ENCODE results near the gene TNFSF4. TPM values are rescaled to one million over a fixed set of nuclear protein-coding genes. Genes with fewer than 3 reads are reported as not detected.

The TNFSF4 gene
- total RNA-seq, 2 donors from 2014 or later, result 1.0 to 1.4 TPM

- H3K4me3 ChIP-seq, result no peak overlapping the region
- peaks cover 3 to 43% of the 10 kb centered on the region in 2 donors for H3K4me1 ChIP-seq
- no peak overlapping the region for H3K27ac ChIP-seq
- DNase-seq (ENCODE audit: low spot score), result no peak
- no peaks in the 10 kb centered on the region for H3K9me3 ChIP-seq
- H3K27me3 ChIP-seq, result no peaks in the 10 kb centered on the region
- no peak for TF ChIP-seq CTCF (IDR thresholded peaks at IDR 0.05)
- no peaks in the 10 kb centered on the region for H3K36me3 ChIP-seq
Observed at GRCh38 chr1:173210283-173210682, 3.2 kb upstream of the TNFSF4 start.

GRCh38 chr1:173208868-173209267 lies 1.7 kb upstream of the TNFSF4 start:
- no peak overlapping the region for H3K4me3 ChIP-seq
- H3K36me3 ChIP-seq, result no peaks in the 10 kb centered on the region
- H3K27ac ChIP-seq, result no peak overlapping the region
- no peaks in the 10 kb centered on the region for H3K27me3 ChIP-seq
- TF ChIP-seq CTCF (IDR thresholded peaks at IDR 0.05), result no peak
- DNase-seq (ENCODE audit: low spot score), result no peak
- H3K9me3 ChIP-seq, result no peaks in the 10 kb centered on the region
- H3K4me1 ChIP-seq, result peaks cover 3 to 46% of the 10 kb centered on the region in 2 donors

GRCh38 chr1:173208146-173208545 lies 1.0 kb upstream of the TNFSF4 start:
- no peak for TF ChIP-seq CTCF (IDR thresholded peaks at IDR 0.05)
- Histone ChIP-seq H3K36me3 (no peaks in the 10 kb centered on the region), H3K4me1 (peaks cover 3 to 46% of the 10 kb centered on the region in 2 donors), H3K27me3 (no peaks in the 10 kb centered on the region), H3K9me3 (no peaks in the 10 kb centered on the region), H3K4me3 (no peak overlapping the region), H3K27ac (no peak overlapping the region)
- no peak for DNase-seq (ENCODE audit: low spot score)

GRCh38 chr1:173205146-173206051 lies 1.7 kb downstream of the TNFSF4 start:
- no peak for TF ChIP-seq CTCF (IDR thresholded peaks at IDR 0.05)
- H3K4me3 ChIP-seq, result no peak overlapping the region
- no peaks in the 10 kb centered on the region for H3K36me3 ChIP-seq
- no peak for DNase-seq (ENCODE audit: low spot score)
- peak overlapping the region in 1 of 2 donors; percentile 53 for H3K27ac ChIP-seq
- H3K4me1 ChIP-seq, result peaks cover 3 to 31% of the 10 kb centered on the region in 2 donors
- no peaks in the 10 kb centered on the region for H3K27me3 ChIP-seq
- H3K9me3 ChIP-seq, result no peaks in the 10 kb centered on the region

- no peak overlapping the region for H3K27ac ChIP-seq
- DNase-seq (ENCODE audit: low spot score), result no peak
- no peaks in the 10 kb centered on the region for H3K9me3 ChIP-seq
- H3K27me3 ChIP-seq, result no peaks in the 10 kb centered on the region
- no peak overlapping the region for H3K4me3 ChIP-seq
- no peaks in the 10 kb centered on the region for H3K36me3 ChIP-seq
- peaks cover 3 to 31% of the 10 kb centered on the region in 2 donors for H3K4me1 ChIP-seq
- TF ChIP-seq CTCF (IDR thresholded peaks at IDR 0.05), result no peak
Observed at GRCh38 chr1:173204693-173205092, 2.4 kb downstream of the TNFSF4 start.

Measured in right atrium auricular region (tissue), 2 donors.